Fibroblast of villous mesenchyme (primary cell): Measurements from ENCODE around the gene HPD. TPM values are rescaled to one million over a fixed set of nuclear protein-coding genes. Genes with fewer than 3 reads are reported as not detected.

Experiments
- DNase-seq: peaks from one replicate; pipeline ENCODE4 v3.0.0-alpha.2; 2010; ENCODE audit warnings: low read depth
- H3K4me3 ChIP-seq: 2 replicates; pipeline ENCODE4 v1.5.1; 2011; ENCODE audit warnings: low read depth, mild to moderate bottlenecking, low read length
- CTCF ChIP-seq: IDR thresholded peaks from 2 replicates; pipeline ENCODE4 v1.5.1; 2012; ENCODE audit warnings: low read depth, mild to moderate bottlenecking, low read length; ENCODE audit not compliant: insufficient read depth
- total RNA-seq: library from RNA; depleted of rRNA; stranded (reverse); fragments of >200 nt; gene quantifications from 2 replicates; pipeline ENCODE4 v1.2.3, GENCODE V29; 2012

The HPD gene
- total RNA-seq, 1 donor = not detected

GRCh38 chr12:121849211-121849610 is 9.4 kb downstream of the HPD start:
- no peak overlapping the region for H3K4me3 ChIP-seq
- no peak for TF ChIP-seq CTCF
- no peak for DNase-seq

DNA sequence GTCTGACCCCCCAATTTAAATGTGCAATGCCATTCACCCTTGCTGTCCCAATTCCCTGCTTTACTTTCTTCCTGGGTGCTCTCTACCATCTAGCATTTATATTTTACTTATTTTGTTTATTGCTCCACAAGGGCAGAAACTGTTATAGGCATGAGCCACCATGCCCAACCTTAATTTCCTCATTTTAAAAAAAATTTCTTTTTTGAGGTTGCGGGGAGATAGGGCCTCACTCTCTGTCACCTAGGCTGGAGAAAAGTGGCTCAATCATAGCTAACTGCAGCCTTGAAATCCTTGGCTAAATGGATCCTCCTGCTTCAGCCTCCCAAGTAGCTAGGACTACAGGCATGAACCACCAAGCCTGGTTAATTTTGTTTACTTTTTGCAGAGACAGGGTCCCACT is 13.0 kb downstream of the HPD start:
- no peak for TF ChIP-seq CTCF
- H3K4me3 ChIP-seq = no peak overlapping the region
- no peak for DNase-seq

GRCh38 chr12:121843236-121843982 is 15.2 kb downstream of the HPD start:
- TF ChIP-seq CTCF = no peak
- no peak overlapping the region for H3K4me3 ChIP-seq
- DNase-seq = no peak

- DNase-seq = peak; percentile 15
- TF ChIP-seq CTCF = no peak
- peak overlapping the region; percentile 78 for H3K4me3 ChIP-seq
These were observed 18.5 kb downstream of the HPD start for GRCh38 chr12:121839993-121840761.

GRCh38 chr12:121839106-121839992 is 19.3 kb downstream of the HPD start:
- DNase-seq = peak; percentile 98
- TF ChIP-seq CTCF = peak; percentile 46
- peak overlapping the region; percentile 78 for H3K4me3 ChIP-seq

GRCh38 chr12:121838126-121838525 is 20.5 kb downstream of the HPD start:
- TF ChIP-seq CTCF = no peak
- no peak for DNase-seq
- no peak overlapping the region for H3K4me3 ChIP-seq
